GM18499 (cell line): Measurements from ENCODE around the gene CES3.

Experiments used
- ATAC-seq: cut with Tn5 transposase; IDR thresholded peaks from one replicate; pipeline ENCODE4 v1.9.1; 2021; ENCODE audit warnings: moderate number of reproducible peaks; ENCODE audit not compliant: insufficient read depth, unreplicated experiment

Gene CES3

GRCh38 chr16:66961065-66961744, at the start of gene CES3:
Gene CES3, plus strand, starts transcription at chr16:66961266. Its CDS starts 42 bp downstream, at chr16:66961308.
- no peak for ATAC-seq

GRCh38 chr16:66911801-66912200, 49.3 kb upstream of the CES3 start:
- no peak for ATAC-seq

GRCh38 chr16:66913081-66913480, 48.0 kb upstream of the CES3 start:
- no peak for ATAC-seq

GRCh38 chr16:66913711-66914110, 47.4 kb upstream of the CES3 start:
- ATAC-seq: no peak

GRCh38 chr16:66914541-66914940, 46.5 kb upstream of the CES3 start:
- ATAC-seq: no peak

- no peak for ATAC-seq
These were observed 46.0 kb upstream of the CES3 start for GRCh38 chr16:66915041-66915440.

GRCh38 chr16:66916518-66916917, 44.5 kb upstream of the CES3 start:
- no peak for ATAC-seq

GRCh38 chr16:66917741-66918140, 43.3 kb upstream of the CES3 start:
- no peak for ATAC-seq

- ATAC-seq: no peak
These were observed 42.7 kb upstream of the CES3 start for GRCh38 chr16:66918355-66918754.

GRCh38 chr16:66918803-66919568, 42.1 kb upstream of the CES3 start, which contains the start of gene CDH16:
Gene CDH16, minus strand, starts transcription at chr16:66918885. Its CDS starts 820 bp downstream, at chr16:66918065.
- ATAC-seq: no peak

GRCh38 chr16:66919569-66920298, 41.3 kb upstream of the CES3 start:
- ATAC-seq: no peak

GRCh38 chr16:66920299-66920590, 40.8 kb upstream of the CES3 start:
- no peak for ATAC-seq

GRCh38 chr16:66920924-66921680, 40.0 kb upstream of the CES3 start:
- ATAC-seq: no peak

GRCh38 chr16:66921729-66922450, 39.2 kb upstream of the CES3 start:
- no peak for ATAC-seq

GRCh38 chr16:66923247-66923731, 37.8 kb upstream of the CES3 start:
- ATAC-seq: no peak

- no peak for ATAC-seq
These were observed 37.2 kb upstream of the CES3 start for GRCh38 chr16:66923866-66924265.

GRCh38 chr16:66924527-66925321, 36.3 kb upstream of the CES3 start:
- no peak for ATAC-seq

- no peak for ATAC-seq
These were observed 35.7 kb upstream of the CES3 start, which contains the start of gene RRAD for GRCh38 chr16:66925322-66925840. Gene RRAD, minus strand, starts transcription at chr16:66925535. Its CDS starts 356 bp downstream, at chr16:66925179.
